GM23248 (cell line): ENCODE measurements around the gene PHF21B.

ENCODE experiments used
- EZH2 ChIP-seq: fragments of 200-600 bp; sonication (generic); IDR thresholded peaks from 2 replicates; pipeline ENCODE4 v1.6.1; 2018; ENCODE audit warnings: antibody characterized with exemption, mild to moderate bottlenecking; ENCODE audit not compliant: insufficient read depth, poor library complexity, severe bottlenecking
- EZH2phosphoT487 ChIP-seq: fragments of 200-600 bp; sonication (generic); IDR thresholded peaks from 2 replicates; pipeline ENCODE4 v1.6.1; 2018; ENCODE audit warnings: antibody characterized with exemption, moderate library complexity, mild to moderate bottlenecking, low read depth; ENCODE audit not compliant: insufficient read depth

GRCh38 chr22:44893731-44894080, 116.1 kb downstream of the PHF21B start:
- no peak for TF ChIP-seq EZH2
- TF ChIP-seq EZH2phosphoT487: no peak
